Psoas muscle (tissue), 8 donors: ENCODE data around the gene SSC4D. TPM values are rescaled to one million over a fixed set of nuclear protein-coding genes. Genes with fewer than 3 reads are reported as not detected.
A peak's percentile ranks its signal among the peaks of the same experiment; 100 is the strongest.

Experiments
- ATAC-seq, 4 donors: fragments of 200-7000 bp; cut with Tn5 transposase; one replicate each; pipeline ENCODE4 v1.9.1; 2020; ENCODE audit warnings: moderate library complexity in 3 of 4, mild to moderate bottlenecking in 2 of 4
- DNase-seq, 2 donors: peaks; one replicate each; pipeline ENCODE4 v3.0.0-alpha.2; 2020
- H3K27ac ChIP-seq: fragments of 200-600 bp; one replicate; pipeline ENCODE4 v1.8.0; 2022
- H3K27me3 ChIP-seq, 3 donors: fragments of 200-600 bp in 1 of 3; one replicate each; pipeline versions ENCODE4 v1.6.1 to v1.8.0; 2013 to 2022; ENCODE audit warnings: low read length in 2 of 3, mild to moderate bottlenecking in 2 of 3, moderate library complexity in 1 of 3; ENCODE audit not compliant: insufficient read depth in 3 of 3
- H3K36me3 ChIP-seq, 2 donors: fragments of 200-600 bp in 1 of 2; one replicate each; pipeline versions ENCODE4 v1.6.1 to v1.8.0; 2013 to 2022; ENCODE audit warnings: low read depth in 1 of 2, mild to moderate bottlenecking in 1 of 2, moderate library complexity in 1 of 2; ENCODE audit not compliant: insufficient read depth in 1 of 2
- H3K4me1 ChIP-seq: fragments of 200-600 bp; one replicate; pipeline ENCODE4 v1.8.0; 2022
- H3K4me3 ChIP-seq: fragments of 200-600 bp; one replicate; pipeline ENCODE4 v1.8.0; 2022; ENCODE audit warnings: mild to moderate bottlenecking
- H3K9me3 ChIP-seq: fragments of 200-600 bp; one replicate; pipeline ENCODE4 v1.8.0; 2022
- WGBS, 3 donors: extraction: QIAGEN DNeasy Blood & Tissue Kit; methylation state at CpG; one replicate each; pipeline versions ENCODE4 v1.1.6 to v1.1.7; 2013; 5-methylcytosine and 5-hydroxymethylcytosine counted together
- intact Hi-C, 2 donors: fragments of 100-400 bp; cut with DNase I; formaldehyde crosslinking; loops; one replicate each; pipeline versions ENCODE4 v1.11.0 to v1.14.2; 2022
- polyA plus RNA-seq, 3 donors: library from polyadenylated mRNA; stranded (reverse); fragments of 200-250 nt; gene quantifications; one replicate each; pipeline ENCODE4 v1.2.3, GENCODE V29; 2013
- total RNA-seq, 4 donors: library from RNA; stranded (reverse); fragmentation: NEBNext Ultra II Directional in 2 of 4; extraction: Animal tissue kit (Norgen Biotek cat#: 25700) in 2 of 4; gene quantifications; one replicate each; pipeline versions ENCODE4 v1.2.1 to v1.2.4, GENCODE V29; 2021 to 2023
- TF ChIP-seq, protein P1 (sequence below): fragments of 200-600 bp; IDR thresholded peaks from one replicate; pipeline ENCODE4 v1.8.0; 2022; ENCODE audit warnings: antibody characterized with exemption
- donor health status: healthy with polysubstance abuse.
- donor health status: DM: no; HTN: no; CAD: no; lungs with moderate emphysema.
- donor health status: Bipolar disorder and iron deficiency.
- donor health status: healthy.
- donor health status: DM: yes; HTN: yes; CAD: no.
- donor health status: DM: no; HTN: no; CAD: no.
- donor health status: DM: no; HTN: no; CAD: no.
- donor health status: DM: yes; HTN: yes; CAD: no.

Gene SSC4D
- total and polyA plus RNA-seq, 7 donors = 0.79 to 3.3 (median 1.0) TPM

DNA sequence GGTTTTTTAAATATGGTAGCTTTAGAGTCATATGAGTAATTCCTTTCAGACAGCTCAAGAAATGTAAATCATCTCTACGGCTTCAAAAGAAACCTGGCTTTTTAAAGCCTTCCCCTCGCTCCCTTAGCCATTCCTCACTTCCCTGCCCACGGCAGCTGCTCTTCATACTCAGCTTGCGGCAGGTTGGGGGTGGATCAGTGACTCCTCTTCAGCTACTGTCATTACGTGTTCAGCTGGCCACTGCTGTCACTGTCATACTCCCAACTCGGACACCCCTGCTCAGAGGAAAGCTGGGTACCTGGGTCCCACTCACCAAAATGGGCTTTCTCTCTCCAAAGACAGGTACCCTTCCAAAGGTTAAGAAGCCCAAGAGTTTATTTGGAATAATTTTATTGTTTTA lies 57.3 kb downstream of the SSC4D start:
- ATAC-seq = peak; percentile 92 to 96 (median 96)
- peak overlapping the region; percentile 100 for H3K27ac ChIP-seq
- peaks cover 92% of the 10 kb centered on the region for H3K4me1 ChIP-seq
- no peaks in the 10 kb centered on the region for H3K27me3 ChIP-seq
- peak; percentile 55 to 80 for DNase-seq
- 24 to 39% (median 26%) methylated on average over 6 of the region's 6 CpGs for WGBS, 3 donors
- no peaks in the 10 kb centered on the region for H3K9me3 ChIP-seq
- intact Hi-C loops = no loop called here
- peak overlapping the region; percentile 50 for H3K4me3 ChIP-seq
- peaks cover 2 to 37% of the 10 kb centered on the region in 2 donors for H3K36me3 ChIP-seq
- TF ChIP-seq, protein P1, sequence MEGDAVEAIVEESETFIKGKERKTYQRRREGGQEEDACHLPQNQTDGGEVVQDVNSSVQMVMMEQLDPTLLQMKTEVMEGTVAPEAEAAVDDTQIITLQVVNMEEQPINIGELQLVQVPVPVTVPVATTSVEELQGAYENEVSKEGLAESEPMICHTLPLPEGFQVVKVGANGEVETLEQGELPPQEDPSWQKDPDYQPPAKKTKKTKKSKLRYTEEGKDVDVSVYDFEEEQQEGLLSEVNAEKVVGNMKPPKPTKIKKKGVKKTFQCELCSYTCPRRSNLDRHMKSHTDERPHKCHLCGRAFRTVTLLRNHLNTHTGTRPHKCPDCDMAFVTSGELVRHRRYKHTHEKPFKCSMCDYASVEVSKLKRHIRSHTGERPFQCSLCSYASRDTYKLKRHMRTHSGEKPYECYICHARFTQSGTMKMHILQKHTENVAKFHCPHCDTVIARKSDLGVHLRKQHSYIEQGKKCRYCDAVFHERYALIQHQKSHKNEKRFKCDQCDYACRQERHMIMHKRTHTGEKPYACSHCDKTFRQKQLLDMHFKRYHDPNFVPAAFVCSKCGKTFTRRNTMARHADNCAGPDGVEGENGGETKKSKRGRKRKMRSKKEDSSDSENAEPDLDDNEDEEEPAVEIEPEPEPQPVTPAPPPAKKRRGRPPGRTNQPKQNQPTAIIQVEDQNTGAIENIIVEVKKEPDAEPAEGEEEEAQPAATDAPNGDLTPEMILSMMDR = no peak

DNA sequence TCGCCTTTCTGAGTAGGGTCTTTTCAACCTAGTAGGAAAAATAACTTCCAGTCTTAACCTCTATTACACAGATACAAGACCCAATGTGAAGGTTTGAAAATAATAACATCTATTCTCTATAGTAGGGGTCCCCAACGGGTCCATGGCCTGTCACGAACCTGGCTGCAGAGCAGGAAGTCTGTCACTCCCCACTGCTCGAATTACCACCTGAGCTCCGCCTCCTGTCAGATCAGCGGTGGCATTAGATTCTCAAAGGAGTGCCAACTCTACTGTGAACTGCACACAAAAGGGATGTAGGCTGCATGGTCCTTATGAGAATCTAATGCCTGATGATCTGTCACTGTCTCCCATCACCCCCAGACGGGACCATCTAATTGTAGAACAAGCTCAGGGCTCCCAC lies 58.1 kb downstream of the SSC4D start:
- no peak for DNase-seq
- Histone ChIP-seq H3K27ac (peak overlapping the region; percentile 100), H3K27me3 (no peaks in the 10 kb centered on the region), H3K4me3 (peak overlapping the region; percentile 50), H3K9me3 (no peaks in the 10 kb centered on the region), H3K4me1 (peaks cover 93% of the 10 kb centered on the region), H3K36me3 (peaks cover 2 to 39% of the 10 kb centered on the region in 2 donors)
- intact Hi-C loops = no loop called here
- ATAC-seq = peak; percentile 29 to 46 (median 30)
- 44 to 57% (median 51%) methylated on average over 7 of the region's 7 CpGs for WGBS, 3 donors
- TF ChIP-seq, protein P1 = no peak

DNA sequence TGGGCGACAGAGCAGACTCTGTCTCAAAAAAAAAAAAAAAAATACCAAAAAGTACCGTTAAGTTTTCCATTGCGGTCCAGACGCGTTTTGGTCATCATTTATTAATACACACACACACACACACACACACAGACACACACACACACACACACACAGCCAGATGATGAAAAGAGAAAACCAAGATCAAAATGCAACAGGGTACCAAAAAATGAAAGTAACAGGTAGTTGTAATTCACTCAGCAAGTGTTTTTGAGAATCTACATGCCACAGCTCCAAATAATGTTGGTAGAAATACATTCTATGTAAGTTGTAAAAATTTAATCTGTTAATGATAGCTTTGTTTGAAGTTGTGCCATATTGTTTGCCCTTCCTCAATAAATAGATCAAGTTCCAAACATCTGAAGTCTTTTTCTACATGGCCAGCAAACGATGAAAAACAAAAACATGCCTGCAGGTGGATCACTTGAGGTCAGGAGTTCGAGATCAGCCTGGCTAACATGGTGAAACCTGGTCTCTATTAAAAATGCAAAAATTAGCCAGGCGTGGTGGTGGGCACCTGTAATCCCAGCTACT lies 60.1 kb downstream of the SSC4D start:
- H3K4me1 ChIP-seq = peaks cover 93% of the 10 kb centered on the region
- no peak for ATAC-seq
- no peaks in the 10 kb centered on the region for H3K27me3 ChIP-seq
- no peaks in the 10 kb centered on the region for H3K9me3 ChIP-seq
- intact Hi-C loops = no loop called here
- H3K4me3 ChIP-seq = no peak overlapping the region
- WGBS, 3 donors = 71 to 79% (median 74%) methylated on average over 8 of the region's 8 CpGs
- TF ChIP-seq, protein P1 = no peak
- peak overlapping the region; percentile 100 for H3K27ac ChIP-seq
- H3K36me3 ChIP-seq = peaks cover 3 to 55% of the 10 kb centered on the region in 2 donors
- no peak for DNase-seq

DNA sequence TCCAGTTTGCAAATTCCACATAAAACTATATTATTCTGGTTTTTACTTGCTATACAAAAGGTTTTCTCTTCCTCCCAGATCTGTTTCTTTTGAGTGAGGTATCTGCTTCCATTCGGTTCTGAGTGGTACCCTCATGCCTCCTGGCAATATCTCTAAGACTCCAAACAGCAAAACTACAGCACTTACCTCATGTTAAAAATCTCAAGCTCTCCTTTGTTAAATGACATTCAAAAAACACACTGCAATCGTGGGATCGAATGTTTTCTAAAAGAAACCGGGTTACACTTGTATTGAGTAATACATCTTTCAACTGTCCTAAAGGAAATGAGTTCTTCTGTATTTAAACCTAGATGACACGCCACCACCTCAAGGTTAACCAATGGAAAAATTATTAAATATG lies 61.8 kb downstream of the SSC4D start:
- ATAC-seq = no peak
- intact Hi-C loops = no loop called here
- DNase-seq = no peak
- 53 to 66% (median 55%) methylated on average over 5 of the region's 5 CpGs for WGBS, 3 donors
- Histone ChIP-seq H3K27me3 (no peaks in the 10 kb centered on the region), H3K4me3 (no peak overlapping the region), H3K9me3 (no peaks in the 10 kb centered on the region), H3K4me1 (peaks cover 87% of the 10 kb centered on the region), H3K27ac (peak overlapping the region; percentile 73), H3K36me3 (peaks cover 3 to 71% of the 10 kb centered on the region in 2 donors)
- TF ChIP-seq, protein P1 = no peak

DNA sequence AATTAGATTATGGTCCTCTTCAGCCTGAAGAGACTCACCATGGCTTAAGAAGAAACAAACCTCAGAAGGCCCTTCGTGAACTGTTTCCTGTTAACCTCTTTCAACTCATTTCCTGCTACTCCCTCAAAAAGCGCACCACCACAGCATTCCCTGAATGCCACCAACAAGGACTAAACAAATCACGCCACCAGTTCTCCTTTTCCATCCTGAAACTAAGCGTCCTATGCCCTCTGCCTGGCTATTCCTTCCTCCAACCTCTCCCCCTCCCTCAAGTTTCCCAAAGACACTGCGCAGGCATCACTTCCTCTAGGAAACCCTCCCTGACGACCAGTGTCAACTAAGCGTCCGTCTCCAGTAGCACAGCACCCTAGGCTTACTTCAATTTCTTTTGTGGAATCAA lies 62.7 kb downstream of the SSC4D start:
- ATAC-seq = peak in 1 of 4 donors; percentile 3
- intact Hi-C loops = no loop called here
- H3K27me3 ChIP-seq = no peaks in the 10 kb centered on the region

More for the DNA sequence above, 62.7 kb downstream of the SSC4D start:
- 64 to 68% (median 66%) methylated on average over 8 of the region's 8 CpGs for whole genome bisulfite sequencing, 3 donors
- Histone ChIP-seq H3K4me3 (peak overlapping the region; percentile 2), H3K27ac (peak overlapping the region; percentile 73), H3K36me3 (peaks cover 3 to 73% of the 10 kb centered on the region in 2 donors), H3K9me3 (no peaks in the 10 kb centered on the region), H3K4me1 (peaks cover 84% of the 10 kb centered on the region)
- DNase-seq = no peak
- TF ChIP-seq, protein P1 = no peak
